NCI-H748 (cell line): ENCODE results near the gene FRMPD2.

Source experiments
- DNase-seq: peaks from one replicate; lab custom pipeline; 2025; ENCODE audit not compliant: unreplicated experiment; lab: John Stamatoyannopoulos, UW

The FRMPD2 gene, protein sequence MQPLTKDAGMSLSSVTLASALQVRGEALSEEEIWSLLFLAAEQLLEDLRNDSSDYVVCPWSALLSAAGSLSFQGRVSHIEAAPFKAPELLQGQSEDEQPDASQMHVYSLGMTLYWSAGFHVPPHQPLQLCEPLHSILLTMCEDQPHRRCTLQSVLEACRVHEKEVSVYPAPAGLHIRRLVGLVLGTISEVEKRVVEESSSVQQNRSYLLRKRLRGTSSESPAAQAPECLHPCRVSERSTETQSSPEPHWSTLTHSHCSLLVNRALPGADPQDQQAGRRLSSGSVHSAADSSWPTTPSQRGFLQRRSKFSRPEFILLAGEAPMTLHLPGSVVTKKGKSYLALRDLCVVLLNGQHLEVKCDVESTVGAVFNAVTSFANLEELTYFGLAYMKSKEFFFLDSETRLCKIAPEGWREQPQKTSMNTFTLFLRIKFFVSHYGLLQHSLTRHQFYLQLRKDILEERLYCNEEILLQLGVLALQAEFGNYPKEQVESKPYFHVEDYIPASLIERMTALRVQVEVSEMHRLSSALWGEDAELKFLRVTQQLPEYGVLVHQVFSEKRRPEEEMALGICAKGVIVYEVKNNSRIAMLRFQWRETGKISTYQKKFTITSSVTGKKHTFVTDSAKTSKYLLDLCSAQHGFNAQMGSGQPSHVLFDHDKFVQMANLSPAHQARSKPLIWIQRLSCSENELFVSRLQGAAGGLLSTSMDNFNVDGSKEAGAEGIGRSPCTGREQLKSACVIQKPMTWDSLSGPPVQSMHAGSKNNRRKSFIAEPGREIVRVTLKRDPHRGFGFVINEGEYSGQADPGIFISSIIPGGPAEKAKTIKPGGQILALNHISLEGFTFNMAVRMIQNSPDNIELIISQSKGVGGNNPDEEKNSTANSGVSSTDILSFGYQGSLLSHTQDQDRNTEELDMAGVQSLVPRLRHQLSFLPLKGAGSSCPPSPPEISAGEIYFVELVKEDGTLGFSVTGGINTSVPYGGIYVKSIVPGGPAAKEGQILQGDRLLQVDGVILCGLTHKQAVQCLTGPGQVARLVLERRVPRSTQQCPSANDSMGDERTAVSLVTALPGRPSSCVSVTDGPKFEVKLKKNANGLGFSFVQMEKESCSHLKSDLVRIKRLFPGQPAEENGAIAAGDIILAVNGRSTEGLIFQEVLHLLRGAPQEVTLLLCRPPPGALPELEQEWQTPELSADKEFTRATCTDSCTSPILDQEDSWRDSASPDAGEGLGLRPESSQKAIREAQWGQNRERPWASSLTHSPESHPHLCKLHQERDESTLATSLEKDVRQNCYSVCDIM (N-terminal part only)

DNA sequence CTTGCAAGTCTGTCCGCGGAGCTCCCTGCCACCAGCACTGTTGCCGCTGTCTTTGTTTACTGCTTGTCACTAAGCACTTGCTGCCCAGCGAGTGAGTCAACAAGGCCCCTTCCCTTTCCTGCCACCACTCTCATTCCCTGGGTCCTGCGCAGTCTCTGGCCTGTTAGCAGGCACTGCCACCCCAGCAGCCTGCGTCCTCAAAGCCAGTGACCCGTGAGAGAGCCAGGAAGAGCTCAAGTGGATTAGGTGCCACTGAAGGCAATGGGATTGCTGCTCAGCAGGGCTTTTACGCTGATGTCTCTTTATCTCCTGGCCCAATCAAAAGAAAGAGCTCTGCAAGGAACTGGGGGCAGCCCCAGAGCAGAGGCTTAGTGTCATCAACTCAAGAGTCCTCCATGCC is at the start of gene FRMPD2:
Gene FRMPD2 (minus strand): TSS at position 61 of the 400 bp plus-strand sequence. CDS start 129 bp downstream, outside the sequence.
- DNase-seq = peak; percentile 6

GRCh38 chr10:48322017-48322416 is 47.5 kb upstream of the FRMPD2 start:
- no peak for DNase-seq

- no peak for DNase-seq
Observed at GRCh38 chr10:48317321-48317990, 43.0 kb upstream of the FRMPD2 start.

- no peak for DNase-seq
Observed at GRCh38 chr10:48316236-48316635, 41.7 kb upstream of the FRMPD2 start.

- DNase-seq = no peak
Observed at GRCh38 chr10:48314107-48314506, 39.6 kb upstream of the FRMPD2 start.

DNA sequence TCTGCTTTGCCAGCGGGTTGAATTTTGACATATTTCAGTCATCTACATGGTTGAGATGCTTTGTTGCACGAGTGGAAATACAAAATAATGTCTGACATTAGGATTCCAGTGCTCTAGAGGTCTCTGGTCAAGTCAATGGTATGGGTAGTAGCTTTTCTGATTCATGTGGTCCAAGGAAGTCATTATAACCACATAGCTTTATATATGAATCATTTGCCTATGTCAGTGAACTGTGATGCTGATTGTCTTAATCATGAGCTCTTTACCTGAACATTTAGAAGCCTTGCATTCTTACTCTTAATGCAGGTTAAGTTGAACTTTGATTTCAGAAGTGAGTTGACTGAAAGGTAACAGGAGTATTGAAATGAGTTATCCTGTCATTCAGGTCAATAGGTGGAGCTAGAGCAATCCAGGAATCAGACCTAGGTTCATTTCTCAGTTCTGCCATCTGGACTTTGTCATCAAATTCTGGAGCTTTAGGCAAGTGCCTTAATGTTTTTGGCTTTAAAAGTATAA is 35.3 kb upstream of the FRMPD2 start:
- no peak for DNase-seq

DNA sequence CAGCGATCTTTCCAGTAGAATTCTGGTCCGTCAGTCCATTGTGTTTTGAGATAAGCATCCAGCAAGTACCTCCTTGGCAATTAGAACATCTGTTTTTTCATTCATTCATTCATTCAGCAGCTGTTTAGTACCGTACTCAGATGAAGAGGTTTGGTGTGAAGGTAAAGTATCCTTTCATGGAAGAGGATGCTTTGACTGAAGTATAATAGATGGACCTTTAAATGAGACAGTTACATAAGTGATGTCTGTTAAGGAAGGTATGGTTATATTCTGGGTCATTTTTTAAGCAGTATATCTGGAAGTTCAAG is 33.2 kb upstream of the FRMPD2 start:
- peak; percentile 34 for DNase-seq

- DNase-seq = peak; percentile 66
Observed at GRCh38 chr10:48306870-48307710, 32.6 kb upstream of the FRMPD2 start.

DNA sequence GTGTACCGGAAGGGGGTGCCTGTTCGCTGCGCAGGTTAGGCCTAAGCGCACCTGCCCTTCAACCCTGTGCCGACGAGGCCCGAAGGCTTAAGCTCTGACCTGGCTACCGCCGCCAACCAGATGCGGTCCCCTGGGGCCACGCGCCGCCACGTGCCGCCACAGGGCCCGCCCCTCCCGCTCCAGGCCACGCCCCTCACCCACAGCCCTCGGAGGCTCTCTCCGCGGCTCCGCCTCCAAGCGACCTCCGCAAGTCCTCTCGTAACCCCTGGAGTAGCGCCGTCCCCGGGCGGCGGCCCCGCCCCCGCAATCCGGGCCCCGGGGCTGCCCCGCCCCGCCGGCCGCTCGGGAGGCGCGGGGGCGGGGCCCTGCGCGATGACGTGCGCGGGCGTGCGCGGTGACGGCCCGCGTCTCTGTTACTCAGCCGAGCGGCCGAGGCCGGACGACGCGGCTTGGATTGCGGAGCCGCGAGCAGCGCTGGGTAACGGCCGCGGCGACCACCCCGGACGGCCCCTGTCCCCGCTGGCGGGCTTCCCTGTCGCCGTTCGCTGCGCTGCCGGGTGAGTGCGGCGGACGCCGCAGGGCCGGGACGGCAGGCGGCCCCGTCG is 31.9 kb upstream of the FRMPD2 start, which contains the start of gene MAPK8:
Gene MAPK8 (plus strand): TSS at position 413 of the 605 bp plus-strand sequence. CDS start 94,984 bp downstream, outside the sequence.
- DNase-seq = peak; percentile 92

DNA sequence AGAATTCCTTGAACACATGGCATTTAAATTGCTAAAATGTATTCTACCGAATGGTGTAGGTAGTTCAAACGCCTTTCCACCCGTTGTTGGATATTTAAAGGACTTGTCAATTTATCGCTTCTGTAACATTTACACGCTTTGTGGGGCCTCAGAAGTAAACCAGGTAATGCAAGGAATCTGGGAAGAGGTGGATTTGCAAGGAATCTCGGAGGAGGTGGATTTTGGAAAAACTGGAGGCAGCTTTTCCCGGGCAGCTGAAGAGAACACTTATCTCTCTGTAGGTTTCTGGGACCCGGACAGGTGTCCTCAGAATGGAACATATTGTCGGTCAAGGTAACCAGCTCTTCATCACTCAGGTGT is 31.4 kb upstream of the FRMPD2 start:
- DNase-seq = no peak

DNA sequence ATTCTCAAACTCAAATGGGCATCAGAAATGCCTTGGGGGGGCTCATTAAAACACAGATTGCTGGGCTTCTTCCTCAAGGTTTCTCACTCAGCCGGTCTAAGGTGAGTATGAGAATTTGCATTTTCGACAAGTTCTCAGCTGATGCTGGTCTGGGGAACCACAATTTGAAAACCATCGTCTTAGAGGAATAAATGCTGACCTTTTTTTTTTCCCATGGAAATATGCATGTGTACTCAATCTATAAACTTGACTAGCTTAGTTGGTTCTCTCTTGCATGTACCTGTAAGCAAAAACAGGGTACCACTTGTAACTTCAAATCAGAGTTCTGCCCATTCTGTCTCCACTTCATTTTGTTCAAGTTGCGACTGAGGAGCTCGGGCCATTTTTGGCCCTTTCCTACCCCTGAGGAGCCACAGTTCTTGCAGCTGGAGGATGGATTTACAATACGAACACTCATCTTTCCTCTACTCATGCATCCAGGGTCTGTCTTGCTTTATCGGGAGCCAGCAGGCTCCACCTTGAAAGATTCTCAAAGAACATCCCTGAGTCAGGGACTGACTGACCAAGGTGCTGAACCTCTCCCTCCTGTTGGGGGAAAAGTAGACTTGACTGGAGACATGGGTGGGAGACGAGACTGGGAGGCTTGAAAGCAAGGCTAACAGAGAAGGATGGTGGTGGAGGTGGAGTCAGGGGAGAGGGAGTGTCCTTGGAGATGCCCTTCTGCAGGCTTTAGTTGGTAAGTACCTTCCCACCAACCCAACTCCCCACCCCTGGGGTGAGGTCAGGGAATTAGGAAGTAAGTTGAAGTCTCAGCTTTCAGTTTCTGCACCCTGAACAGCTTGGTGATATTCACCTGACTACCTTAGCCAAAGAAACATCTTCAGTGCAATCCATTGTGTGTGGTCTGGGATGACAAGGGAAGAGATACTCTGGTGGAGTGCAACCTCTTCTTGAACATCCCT is 28.3 kb upstream of the FRMPD2 start:
- no peak for DNase-seq

- DNase-seq = no peak
Observed at GRCh38 chr10:48300556-48300955, 26.1 kb upstream of the FRMPD2 start.

- DNase-seq = no peak
Observed at GRCh38 chr10:48299692-48300091, 25.2 kb upstream of the FRMPD2 start.

GRCh38 chr10:48299066-48299465 is 24.6 kb upstream of the FRMPD2 start:
- DNase-seq = no peak

DNA sequence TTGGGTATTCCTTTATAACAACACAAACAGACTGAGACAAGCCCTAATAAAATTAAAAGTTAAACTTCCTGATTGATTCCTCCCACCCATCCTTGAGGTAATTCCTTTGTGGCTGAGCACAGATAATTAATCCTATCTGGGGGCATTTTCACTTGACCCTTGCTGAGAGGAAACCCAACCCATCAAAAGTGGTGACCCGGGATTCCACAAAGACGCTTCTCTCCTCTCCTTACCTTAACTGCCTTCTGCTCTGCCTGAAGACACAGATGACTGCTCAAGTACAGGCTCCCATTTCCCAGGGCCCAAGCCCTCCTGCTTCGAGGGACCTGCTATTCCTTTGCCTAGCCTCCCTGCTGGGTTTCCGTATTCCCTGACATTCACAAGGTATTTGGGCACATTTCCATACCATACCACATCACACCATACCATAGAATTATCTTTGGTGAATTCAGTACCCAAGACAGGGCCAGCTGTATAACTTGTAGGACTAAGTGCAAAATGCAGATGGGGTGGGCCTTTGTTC is 22.1 kb upstream of the FRMPD2 start:
- no peak for DNase-seq

GRCh38 chr10:48294431-48294830 is 19.9 kb upstream of the FRMPD2 start:
- DNase-seq = no peak

DNA sequence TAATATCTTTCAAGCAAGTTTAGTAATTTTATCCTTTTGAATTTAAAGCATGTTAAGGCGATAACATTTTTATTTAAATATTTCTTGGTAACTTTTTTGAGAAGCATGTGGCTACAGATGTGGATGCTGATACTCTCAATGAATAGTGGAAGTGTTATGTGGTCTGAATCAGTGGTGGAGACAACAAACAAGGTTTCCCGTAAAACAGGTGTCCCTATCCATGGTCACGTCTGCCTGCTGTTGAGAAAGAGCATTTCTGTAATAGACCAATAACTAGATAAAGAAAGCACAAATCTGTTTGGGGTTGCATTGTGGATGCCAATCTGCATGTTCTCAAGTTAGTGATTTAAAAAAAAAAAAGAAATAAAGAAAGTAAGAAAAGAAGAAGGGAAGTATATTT is 18.1 kb upstream of the FRMPD2 start:
- DNase-seq = no peak

DNA sequence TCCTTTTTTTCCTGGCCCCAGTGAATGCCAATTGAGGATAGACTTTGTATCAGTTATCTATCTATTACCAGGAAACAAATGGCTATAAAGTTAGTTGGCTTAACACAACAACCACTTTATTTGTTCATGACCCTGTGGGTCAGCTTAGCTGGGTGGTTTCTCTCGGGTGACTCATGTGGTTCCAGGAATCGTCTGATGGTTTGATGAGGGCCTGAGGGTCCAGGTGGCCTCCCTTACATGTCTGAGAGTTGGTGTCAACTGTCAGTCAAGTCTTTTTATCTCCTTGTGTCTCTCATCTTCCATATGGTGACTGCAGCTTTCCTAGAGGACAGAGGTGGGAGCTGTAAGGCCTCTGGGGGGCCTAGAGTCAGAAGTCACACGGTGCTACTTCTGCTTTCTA is 16.7 kb upstream of the FRMPD2 start:
- no peak for DNase-seq
